HepG2 (cell line): Measurements from ENCODE around the gene NOS1AP. TPM values are rescaled to one million over a fixed set of nuclear protein-coding genes. Genes with fewer than 3 reads are reported as not detected.

Source experiments
- ATF3 ChIP-seq: sonication (generic); formaldehyde crosslinking; IDR thresholded peaks from 2 replicates; pipeline ENCODE4 v1.4.0; 2020; ENCODE audit warnings: missing genetic modification reagents
- BRF2 ChIP-seq: sonication (generic); formaldehyde crosslinking; IDR thresholded peaks from 2 replicates; pipeline ENCODE4 v1.8.1; 2022; ENCODE audit warnings: mild to moderate bottlenecking, missing genetic modification reagents
- CERS6 ChIP-seq: sonication (generic); formaldehyde crosslinking; IDR thresholded peaks from 2 replicates; pipeline ENCODE4 v1.5.0; 2020; ENCODE audit warnings: missing genetic modification reagents
- EP300 ChIP-seq, 3 experiments: sonication (generic) in 1 of 3; formaldehyde crosslinking in 1 of 3; IDR thresholded peaks; 2 replicates each; pipeline versions ENCODE4 v1.5.1 to v1.6.1; 2011 to 2020; ENCODE audit warnings: low read depth in 2 of 3, low read length in 2 of 3, borderline replicate concordance in 1 of 3, improper control_type of control experiment in 1 of 3, mild to moderate bottlenecking in 1 of 3, missing genetic modification reagents in 1 of 3, moderate library complexity in 1 of 3
- IRF1 ChIP-seq: sonication (generic); formaldehyde crosslinking; IDR thresholded peaks from 2 replicates; pipeline ENCODE4 v1.4.0; 2020; ENCODE audit warnings: low read depth, mild to moderate bottlenecking, missing genetic modification reagents
- MLXIP ChIP-seq: sonication (generic); formaldehyde crosslinking; IDR thresholded peaks from 2 replicates; pipeline ENCODE4 v1.9.0; 2021; ENCODE audit warnings: missing genetic modification reagents, borderline replicate concordance
- PRDM10 ChIP-seq: sonication (generic); formaldehyde crosslinking; IDR thresholded peaks from 2 replicates; pipeline ENCODE4 v1.4.0; 2020; ENCODE audit warnings: low read depth, missing genetic modification reagents
- ZNF12 ChIP-seq: sonication (generic); formaldehyde crosslinking; IDR thresholded peaks from 2 replicates; pipeline ENCODE4 v1.5.0; 2020; ENCODE audit warnings: missing genetic modification reagents
- ZNF646 ChIP-seq: sonication (generic); formaldehyde crosslinking; IDR thresholded peaks from 2 replicates; pipeline ENCODE4 v1.9.0; 2021; ENCODE audit warnings: mild to moderate bottlenecking, missing genetic modification reagents
- ZNF780A ChIP-seq: sonication (generic); formaldehyde crosslinking; IDR thresholded peaks from 2 replicates; pipeline ENCODE4 v1.8.0; 2022; ENCODE audit warnings: mild to moderate bottlenecking, missing genetic modification reagents, moderate library complexity
- polyA plus RNA-seq, 8 experiments: library from polyadenylated mRNA; depleted of rRNA in 3 of 8; stranded (reverse) in 7 of 8; unstranded in 1 of 8; fragments of >200 nt; fragmentation: Illumina TruSeq in 4 of 8; extraction: Trizol in 4 of 8; gene quantifications; 2 replicates each; pipeline versions ENCODE4 v1.2.1 to v1.2.3, GENCODE V29; 2011 to 2016; ENCODE audit warnings: low read depth in 4 of 8, missing spikeins in 1 of 8, mixed read lengths in 1 of 8; ENCODE audit not compliant: insufficient read depth in 1 of 8
- total RNA-seq, 5 experiments: library from RNA; depleted of rRNA; stranded (reverse); fragments of >200 nt; fragmentation: Illumina TruSeq; extraction: Trizol; gene quantifications; 2 replicates each; pipeline ENCODE4 v1.2.3, GENCODE V29; 2016; ENCODE audit warnings: low read depth in 1 of 5

Gene NOS1AP
- total and polyA plus RNA-seq, 2 of the 13 experiments (the other 11 are each of a cell fraction or from before 2014, with no cell fraction given), result 2.0 to 3.3 TPM

- TF ChIP-seq MLXIP (CRISPR knock-in tag) (no peak), PRDM10 (CRISPR knock-in tag) (no peak), ZNF12 (CRISPR knock-in tag) (no peak), ATF3 (no peak), IRF1 (CRISPR knock-in tag) (no peak), CERS6 (CRISPR knock-in tag) (no peak), EP300 (IDR thresholded peaks at IDR 0.05; ENCODE audit: low read depth in 2 of 2, low read length in 2 of 2) (peak in 1 of 2 experiments; percentile 60; a peak in 2 of 4 replicates), EP300 (CRISPR knock-in tag; IDR thresholded peaks at IDR 0.05; ENCODE audit: borderline replicate concordance) (peak; percentile 49; the same call in 1 of the 2 replicates), ZNF780A (CRISPR knock-in tag) (no peak), BRF2 (CRISPR knock-in tag) (no peak), ZNF646 (CRISPR knock-in tag) (no peak)
Observed at GRCh38 chr1:162197041-162197531, 127.6 kb downstream of the NOS1AP start (continued).
